ENCODE results near the gene HYDIN.

GRCh38 chr16:71260995-71261394 lies 30.5 kb upstream of the HYDIN start:
- TF ChIP-seq, protein P1, sequence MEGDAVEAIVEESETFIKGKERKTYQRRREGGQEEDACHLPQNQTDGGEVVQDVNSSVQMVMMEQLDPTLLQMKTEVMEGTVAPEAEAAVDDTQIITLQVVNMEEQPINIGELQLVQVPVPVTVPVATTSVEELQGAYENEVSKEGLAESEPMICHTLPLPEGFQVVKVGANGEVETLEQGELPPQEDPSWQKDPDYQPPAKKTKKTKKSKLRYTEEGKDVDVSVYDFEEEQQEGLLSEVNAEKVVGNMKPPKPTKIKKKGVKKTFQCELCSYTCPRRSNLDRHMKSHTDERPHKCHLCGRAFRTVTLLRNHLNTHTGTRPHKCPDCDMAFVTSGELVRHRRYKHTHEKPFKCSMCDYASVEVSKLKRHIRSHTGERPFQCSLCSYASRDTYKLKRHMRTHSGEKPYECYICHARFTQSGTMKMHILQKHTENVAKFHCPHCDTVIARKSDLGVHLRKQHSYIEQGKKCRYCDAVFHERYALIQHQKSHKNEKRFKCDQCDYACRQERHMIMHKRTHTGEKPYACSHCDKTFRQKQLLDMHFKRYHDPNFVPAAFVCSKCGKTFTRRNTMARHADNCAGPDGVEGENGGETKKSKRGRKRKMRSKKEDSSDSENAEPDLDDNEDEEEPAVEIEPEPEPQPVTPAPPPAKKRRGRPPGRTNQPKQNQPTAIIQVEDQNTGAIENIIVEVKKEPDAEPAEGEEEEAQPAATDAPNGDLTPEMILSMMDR (IDR thresholded peaks at IDR 0.05; ENCODE audit: poor library complexity): no peak
- TF ChIP-seq EZH2 (IDR thresholded peaks at IDR 0.05; ENCODE audit: borderline replicate concordance) (no peak), EZH2phosphoT487 (IDR thresholded peaks at IDR 0.05; ENCODE audit: low read depth, severe bottlenecking, unreplicated experiment) (no peak)
